ENCODE data around the gene MDFI. TPM values are rescaled to one million over a fixed set of nuclear protein-coding genes. Genes with fewer than 3 reads are reported as not detected.

Gene MDFI
- total RNA-seq, 1 experiment from 2014 or later: 86.2 TPM

DNA sequence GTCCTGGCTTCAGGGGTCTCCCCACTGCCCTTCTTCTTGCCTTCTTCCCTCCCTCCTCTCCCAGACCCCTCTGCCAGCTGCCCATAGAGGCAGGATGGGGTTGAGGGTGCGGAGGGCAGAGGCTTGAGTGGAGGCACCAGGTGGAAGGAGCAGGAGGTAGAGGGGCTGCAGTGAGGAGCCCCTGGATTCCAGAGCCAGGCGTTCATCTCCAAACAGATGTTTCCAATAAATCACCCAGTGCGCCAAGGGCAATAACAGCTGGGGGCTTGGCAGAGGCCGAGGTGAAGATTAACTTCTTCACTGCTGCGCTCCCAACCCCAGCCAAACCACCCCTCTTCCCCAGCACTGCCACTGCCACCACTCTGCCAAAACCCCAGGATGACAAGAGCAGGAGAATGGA, 10.7 kb downstream of the MDFI start:
- TF ChIP-seq MAX (CRISPR knock-in tag; IDR thresholded peaks at IDR 0.05) (no peak), IRF1 (CRISPR knock-in tag; IDR thresholded peaks at IDR 0.05) (no peak), ZNF396 (CRISPR knock-in tag; IDR thresholded peaks at IDR 0.05; ENCODE audit: borderline replicate concordance) (no peak)
- ChIA-PET CTCF (interaction anchor here (1.3 kb wide), 1 partner anchor 34 kb away, joined by 3 read pairs; no protein-coding TSS in a partner anchor), POLR2A (no interaction called here)
- Mint-ChIP-seq H3K4me3 (no peak overlapping the region), H3K36me3 (peaks cover 44% of the 10 kb centered on the region), H3K27ac (no peak overlapping the region), H3K9me3 (no peaks in the 10 kb centered on the region), H3K4me1 (peaks cover 25% of the 10 kb centered on the region), H3K27me3 (ENCODE audit: low read depth) (no peaks in the 10 kb centered on the region)
- ATAC-seq (no peak), DNase-seq (ENCODE audit: low spot score) (no peak)

- Mint-ChIP-seq H3K36me3 (peaks cover 44% of the 10 kb centered on the region), H3K27me3 (ENCODE audit: low read depth) (no peaks in the 10 kb centered on the region), H3K4me3 (no peak overlapping the region), H3K4me1 (peaks cover 21% of the 10 kb centered on the region), H3K27ac (no peak overlapping the region), H3K9me3 (no peaks in the 10 kb centered on the region)
- ChIA-PET POLR2A (no interaction called here), CTCF (interaction anchor here (1.3 kb wide), 1 partner anchor 34 kb away, joined by 3 read pairs; no protein-coding TSS in a partner anchor)
- DNase-seq (ENCODE audit: low spot score) (no peak), ATAC-seq (no peak)
- no peak for TF ChIP-seq IRF1 (CRISPR knock-in tag; IDR thresholded peaks at IDR 0.05)
- no peak for TF ChIP-seq EMX1 (CRISPR knock-in tag; IDR thresholded peaks at IDR 0.05)
- no peak for TF ChIP-seq FOXP1 (CRISPR knock-in tag; IDR thresholded peaks at IDR 0.05; ENCODE audit: borderline replicate concordance)
Measured at GRCh38 chr6:41649596-41649995, 11.3 kb downstream of the MDFI start.

GRCh38 chr6:41650120-41650519, 11.9 kb downstream of the MDFI start:
- Mint-ChIP-seq H3K36me3 (peaks cover 44% of the 10 kb centered on the region), H3K4me1 (peaks cover 21% of the 10 kb centered on the region), H3K9me3 (no peaks in the 10 kb centered on the region), H3K27me3 (ENCODE audit: low read depth) (no peaks in the 10 kb centered on the region), H3K27ac (no peak overlapping the region), H3K4me3 (no peak overlapping the region)
- ATAC-seq: no peak
- no peak for DNase-seq (ENCODE audit: low spot score)
- ChIA-PET POLR2A (no interaction called here), CTCF (interaction anchor here (1.3 kb wide), 1 partner anchor 33 kb away, joined by 3 read pairs; no protein-coding TSS in a partner anchor)
- no peak for TF ChIP-seq SP1 (CRISPR knock-in tag; conservative IDR thresholded peaks at IDR 0.05)
- no peak for TF ChIP-seq RELA (CRISPR knock-in tag; IDR thresholded peaks at IDR 0.05; ENCODE audit: borderline replicate concordance)
- no peak for TF ChIP-seq FOXP4 (CRISPR knock-in tag; IDR thresholded peaks at IDR 0.05)
- no peak for TF ChIP-seq ZNF263 (CRISPR knock-in tag; IDR thresholded peaks at IDR 0.05; ENCODE audit: low read depth)
- no peak for TF ChIP-seq RORB (CRISPR knock-in tag; IDR thresholded peaks at IDR 0.05)
- TF ChIP-seq E2F1 (CRISPR knock-in tag; IDR thresholded peaks at IDR 0.05): no peak
- TF ChIP-seq IRF2 (CRISPR knock-in tag; IDR thresholded peaks at IDR 0.05; ENCODE audit: borderline replicate concordance, low read depth): no peak
- TF ChIP-seq ZBTB43 (CRISPR knock-in tag; IDR thresholded peaks at IDR 0.05): no peak
- TF ChIP-seq ATF3 (CRISPR knock-in tag; conservative IDR thresholded peaks at IDR 0.05): no peak
- TF ChIP-seq ZNF281 (CRISPR knock-in tag; IDR thresholded peaks at IDR 0.05): no peak
- TF ChIP-seq, protein P1, sequence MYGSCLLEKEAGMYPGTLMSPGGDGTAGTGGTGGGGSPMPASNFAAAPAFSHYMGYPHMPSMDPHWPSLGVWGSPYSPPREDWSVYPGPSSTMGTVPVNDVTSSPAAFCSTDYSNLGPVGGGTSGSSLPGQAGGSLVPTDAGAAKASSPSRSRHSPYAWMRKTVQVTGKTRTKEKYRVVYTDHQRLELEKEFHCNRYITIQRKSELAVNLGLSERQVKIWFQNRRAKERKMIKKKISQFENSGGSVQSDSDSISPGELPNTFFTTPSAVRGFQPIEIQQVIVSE (CRISPR knock-in tag; IDR thresholded peaks at IDR 0.05; ENCODE audit: borderline replicate concordance): no peak
- no peak for TF ChIP-seq TCF7 (CRISPR knock-in tag; IDR thresholded peaks at IDR 0.05; ENCODE audit: low read depth)
- TF ChIP-seq ESRRA (CRISPR knock-in tag; IDR thresholded peaks at IDR 0.05; ENCODE audit: borderline replicate concordance): no peak
- TF ChIP-seq ZNF423 (CRISPR knock-in tag; IDR thresholded peaks at IDR 0.05): no peak
